ENCODE results near the gene ISCU.
"Not testable (repeated sequence)": the region's sequence is repeated elsewhere in the genome, so short reads cannot be mapped to it uniquely, and the experiment has no call there.

Gene ISCU

GRCh38 chr12:108543652-108544051, 18.7 kb upstream of the ISCU start:
- peaks cover 42% of the 10 kb centered on the region for H3K36me3 ChIP-seq (ENCODE audit: control insufficient read depth, insufficient read depth, low read length)

GRCh38 chr12:108547686-108548085, 14.7 kb upstream of the ISCU start:
- 94 to 96% methylated on average over 9 of the region's 9 CpGs for WGBS, 2 experiments
- Histone ChIP-seq H3K4me3 (ENCODE audit: insufficient read depth, low read depth, low read length) (no peak overlapping the region), H3K27ac (ENCODE audit: insufficient read depth, low read depth, low read length, poor library complexity, severe bottlenecking) (no peak overlapping the region), H3K9me3 (ENCODE audit: control insufficient read depth, low read length) (no peaks in the 10 kb centered on the region), H3K36me3 (ENCODE audit: control insufficient read depth, insufficient read depth, low read length) (peaks cover 36% of the 10 kb centered on the region), H3K27me3 (ENCODE audit: control insufficient read depth, insufficient read depth, low read length, poor library complexity, severe bottlenecking) (no peaks in the 10 kb centered on the region), H3K4me1 (ENCODE audit: control insufficient read depth, insufficient read depth, low read length) (no peaks in the 10 kb centered on the region)

More at GRCh38 chr12:108543652-108544051, 18.7 kb upstream of the ISCU start:
- Histone ChIP-seq H3K9me3 (ENCODE audit: control insufficient read depth, low read length) (no peaks in the 10 kb centered on the region), H3K27ac (ENCODE audit: insufficient read depth, low read depth, low read length, poor library complexity, severe bottlenecking) (no peak overlapping the region), H3K27me3 (ENCODE audit: control insufficient read depth, insufficient read depth, low read length, poor library complexity, severe bottlenecking) (no peaks in the 10 kb centered on the region), H3K4me3 (ENCODE audit: insufficient read depth, low read depth, low read length) (no peak overlapping the region), H3K4me1 (ENCODE audit: control insufficient read depth, insufficient read depth, low read length) (no peaks in the 10 kb centered on the region)
- WGBS, 2 experiments = 94 to 96% methylated on average over 3 of the region's 3 CpGs

GRCh38 chr12:108548954-108549521, 13.4 kb upstream of the ISCU start:
- WGBS, 2 experiments = 90 to 92% methylated on average over 7 of the region's 7 CpGs
- Histone ChIP-seq H3K9me3 (ENCODE audit: control insufficient read depth, low read length) (no peaks in the 10 kb centered on the region), H3K36me3 (ENCODE audit: control insufficient read depth, insufficient read depth, low read length) (peaks cover 29% of the 10 kb centered on the region), H3K27me3 (ENCODE audit: control insufficient read depth, insufficient read depth, low read length, poor library complexity, severe bottlenecking) (no peaks in the 10 kb centered on the region), H3K4me3 (ENCODE audit: insufficient read depth, low read depth, low read length) (no peak overlapping the region), H3K27ac (ENCODE audit: insufficient read depth, low read depth, low read length, poor library complexity, severe bottlenecking) (no peak overlapping the region), H3K4me1 (ENCODE audit: control insufficient read depth, insufficient read depth, low read length) (no peaks in the 10 kb centered on the region)

GRCh38 chr12:108551535-108551934, 10.9 kb upstream of the ISCU start:
- Histone ChIP-seq H3K36me3 (ENCODE audit: control insufficient read depth, insufficient read depth, low read length) (peaks cover 16% of the 10 kb centered on the region), H3K9me3 (ENCODE audit: control insufficient read depth, low read length) (no peaks in the 10 kb centered on the region), H3K4me1 (ENCODE audit: control insufficient read depth, insufficient read depth, low read length) (no peaks in the 10 kb centered on the region), H3K4me3 (ENCODE audit: insufficient read depth, low read depth, low read length) (no peak overlapping the region), H3K27me3 (ENCODE audit: control insufficient read depth, insufficient read depth, low read length, poor library complexity, severe bottlenecking) (no peaks in the 10 kb centered on the region), H3K27ac (ENCODE audit: insufficient read depth, low read depth, low read length, poor library complexity, severe bottlenecking) (no peak overlapping the region)
- WGBS, 2 experiments = 91 to 99% methylated on average over 4 to 5 of the region's 5 CpGs

- no peaks in the 10 kb centered on the region for H3K27me3 ChIP-seq (ENCODE audit: control insufficient read depth, insufficient read depth, low read length, poor library complexity, severe bottlenecking)
- H3K9me3 ChIP-seq (ENCODE audit: control insufficient read depth, low read length) = no peaks in the 10 kb centered on the region
- no peak overlapping the region for H3K27ac ChIP-seq (ENCODE audit: insufficient read depth, low read depth, low read length, poor library complexity, severe bottlenecking)
- WGBS, 2 experiments = 92 to 93% methylated on average over 5 of the region's 5 CpGs
- no peak overlapping the region for H3K4me3 ChIP-seq (ENCODE audit: insufficient read depth, low read depth, low read length)
- no peaks in the 10 kb centered on the region for H3K36me3 ChIP-seq (ENCODE audit: control insufficient read depth, insufficient read depth, low read length)
- H3K4me1 ChIP-seq (ENCODE audit: control insufficient read depth, insufficient read depth, low read length) = no peaks in the 10 kb centered on the region
Observed at GRCh38 chr12:108553799-108554198, 8.6 kb upstream of the ISCU start.

- H3K4me1 ChIP-seq (ENCODE audit: control insufficient read depth, insufficient read depth, low read length) = peaks cover 11% of the 10 kb centered on the region
- H3K27me3 ChIP-seq (ENCODE audit: control insufficient read depth, insufficient read depth, low read length, poor library complexity, severe bottlenecking); H3K36me3 ChIP-seq (ENCODE audit: control insufficient read depth, insufficient read depth, low read length); H3K9me3 ChIP-seq (ENCODE audit: control insufficient read depth, low read length); H3K4me3 ChIP-seq (ENCODE audit: insufficient read depth, low read depth, low read length); H3K27ac ChIP-seq (ENCODE audit: insufficient read depth, low read depth, low read length, poor library complexity, severe bottlenecking): not testable (repeated sequence)
- WGBS, 2 experiments = 93 to 95% methylated on average over 8 to 9 of the region's 9 CpGs
Observed at GRCh38 chr12:108555383-108555782, 7.0 kb upstream of the ISCU start.

GRCh38 chr12:108559007-108559655, 3.3 kb upstream of the ISCU start:
- Histone ChIP-seq H3K4me3 (ENCODE audit: insufficient read depth, low read depth, low read length) (no peak overlapping the region), H3K27ac (ENCODE audit: insufficient read depth, low read depth, low read length, poor library complexity, severe bottlenecking) (no peak overlapping the region), H3K9me3 (ENCODE audit: control insufficient read depth, low read length) (no peaks in the 10 kb centered on the region), H3K36me3 (ENCODE audit: control insufficient read depth, insufficient read depth, low read length) (peaks cover under 1% of the 10 kb centered on the region), H3K4me1 (ENCODE audit: control insufficient read depth, insufficient read depth, low read length) (peaks cover 16% of the 10 kb centered on the region), H3K27me3 (ENCODE audit: control insufficient read depth, insufficient read depth, low read length, poor library complexity, severe bottlenecking) (no peaks in the 10 kb centered on the region)
- WGBS, 2 experiments = 87 to 95% methylated on average over 13 of the region's 14 CpGs

- Histone ChIP-seq H3K4me1 (ENCODE audit: control insufficient read depth, insufficient read depth, low read length) (peaks cover 16% of the 10 kb centered on the region), H3K4me3 (ENCODE audit: insufficient read depth, low read depth, low read length) (peak overlapping the region; percentile 89), H3K9me3 (ENCODE audit: control insufficient read depth, low read length) (no peaks in the 10 kb centered on the region), H3K27ac (ENCODE audit: insufficient read depth, low read depth, low read length, poor library complexity, severe bottlenecking) (no peak overlapping the region), H3K27me3 (ENCODE audit: control insufficient read depth, insufficient read depth, low read length, poor library complexity, severe bottlenecking) (no peaks in the 10 kb centered on the region), H3K36me3 (ENCODE audit: control insufficient read depth, insufficient read depth, low read length) (peaks cover 6% of the 10 kb centered on the region)
- WGBS, 2 experiments = 81 to 83% methylated on average over 3 of the region's 3 CpGs
Observed at GRCh38 chr12:108559748-108560147, 2.6 kb upstream of the ISCU start.

GRCh38 chr12:108560321-108560721, 2.1 kb upstream of the ISCU start:
- 2 to 5% methylated on average over 11 to 12 of the region's 12 CpGs for WGBS, 2 experiments
- Histone ChIP-seq H3K27me3 (ENCODE audit: control insufficient read depth, insufficient read depth, low read length, poor library complexity, severe bottlenecking) (no peaks in the 10 kb centered on the region), H3K4me1 (ENCODE audit: control insufficient read depth, insufficient read depth, low read length) (peaks cover 16% of the 10 kb centered on the region), H3K27ac (ENCODE audit: insufficient read depth, low read depth, low read length, poor library complexity, severe bottlenecking) (no peak overlapping the region), H3K9me3 (ENCODE audit: control insufficient read depth, low read length) (no peaks in the 10 kb centered on the region), H3K36me3 (ENCODE audit: control insufficient read depth, insufficient read depth, low read length) (peaks cover 11% of the 10 kb centered on the region), H3K4me3 (ENCODE audit: insufficient read depth, low read depth, low read length) (peak overlapping the region; percentile 89)

GRCh38 chr12:108560752-108561719, 1.4 kb upstream of the ISCU start, which contains the start of gene SART3:
Gene SART3, minus strand, starts transcription at chr12:108561173. Its CDS starts 19 bp downstream, at chr12:108561154.
- Histone ChIP-seq H3K27me3 (ENCODE audit: control insufficient read depth, insufficient read depth, low read length, poor library complexity, severe bottlenecking) (no peaks in the 10 kb centered on the region), H3K27ac (ENCODE audit: insufficient read depth, low read depth, low read length, poor library complexity, severe bottlenecking) (peak within 1 kb of the TSS; percentile 95), H3K36me3 (ENCODE audit: control insufficient read depth, insufficient read depth, low read length) (peaks cover 11% of the 10 kb centered on the region), H3K4me3 (ENCODE audit: insufficient read depth, low read depth, low read length) (peak within 1 kb of the TSS; percentile 89), H3K9me3 (ENCODE audit: control insufficient read depth, low read length) (no peaks in the 10 kb centered on the region), H3K4me1 (ENCODE audit: control insufficient read depth, insufficient read depth, low read length) (peaks cover 16% of the 10 kb centered on the region)
- 0% methylated on average over 57 of the region's 57 CpGs for WGBS, 2 experiments

Measured in ectodermal cell (in vitro differentiated cells).